ENCODE data around the gene ACSM4.
"Not testable (repeated sequence)": the region's sequence is repeated elsewhere in the genome, so short reads cannot be mapped to it uniquely, and the experiment has no call there.

The ACSM4 gene

DNA sequence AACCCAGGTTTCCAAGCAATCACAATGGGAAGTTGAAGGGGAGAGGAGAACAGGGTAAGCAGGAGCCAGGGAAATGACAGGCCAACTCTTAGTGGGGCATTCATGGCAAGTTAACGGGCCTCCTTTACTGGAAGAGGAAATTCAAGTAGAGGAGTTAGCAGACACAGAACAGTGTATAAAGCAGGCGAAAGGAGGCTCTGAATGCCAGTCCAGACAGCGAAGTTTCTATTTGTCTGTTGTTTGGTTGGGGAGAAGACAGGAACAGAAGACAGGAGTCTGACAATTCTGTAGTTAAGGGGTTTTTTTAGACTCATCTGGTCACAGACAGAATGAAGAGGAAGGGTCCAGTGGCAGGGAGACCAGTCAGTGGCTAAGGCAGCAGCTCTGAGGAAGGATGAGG, at the start of gene ACSM4:
TSS of gene ACSM4 (plus strand) at position 301 of the 400 bp plus-strand sequence. CDS start 260 bp downstream, outside the sequence.
- in situ Hi-C loops (cut with MboI; ENCODE audit: low sequenced_read_pairs) = no loop called here

GRCh38 chr12:7259060-7259459, 44.8 kb upstream of the ACSM4 start:
- in situ Hi-C loops (cut with MboI; ENCODE audit: low sequenced_read_pairs) = no loop called here

- in situ Hi-C loops (cut with MboI; ENCODE audit: low sequenced_read_pairs) = no loop called here
These were observed 39.3 kb upstream of the ACSM4 start for GRCh38 chr12:7264538-7264937.

- in situ Hi-C loops (cut with MboI; ENCODE audit: low sequenced_read_pairs) = no loop called here
These were observed 38.6 kb upstream of the ACSM4 start for GRCh38 chr12:7265251-7265650.

- in situ Hi-C loops (cut with MboI; ENCODE audit: low sequenced_read_pairs) = no loop called here
These were observed 34.6 kb upstream of the ACSM4 start for GRCh38 chr12:7269273-7269672.

DNA sequence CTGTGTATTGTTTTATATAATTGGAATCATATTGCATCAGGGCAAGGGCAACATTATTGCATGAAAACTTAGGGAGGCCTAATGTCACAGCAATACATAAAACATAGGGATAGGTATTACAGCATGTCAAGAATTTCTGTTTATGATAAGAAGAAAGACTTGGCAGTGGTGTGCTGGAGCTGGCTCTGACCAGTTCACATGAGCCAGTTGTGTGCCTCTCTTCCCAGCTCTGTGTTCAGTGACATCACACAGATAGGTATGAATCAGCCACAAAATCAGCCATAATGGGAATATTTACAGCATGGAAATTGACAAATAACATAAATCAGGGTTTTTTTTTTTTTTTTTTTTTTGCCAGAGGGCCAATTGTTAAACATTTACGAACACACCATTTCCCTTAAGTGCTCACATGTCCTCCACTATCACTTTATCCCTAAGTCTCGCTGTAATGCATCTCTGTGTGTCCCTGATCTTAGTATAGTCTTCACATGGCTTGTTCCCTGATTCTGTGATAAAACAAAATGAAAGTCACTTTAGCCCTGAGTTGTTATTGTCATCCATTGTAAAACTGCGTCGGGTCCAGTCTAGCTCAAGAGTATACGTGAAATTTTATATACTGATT, 31.9 kb upstream of the ACSM4 start:
- in situ Hi-C loops (cut with MboI; ENCODE audit: low sequenced_read_pairs) = no loop called here

DNA sequence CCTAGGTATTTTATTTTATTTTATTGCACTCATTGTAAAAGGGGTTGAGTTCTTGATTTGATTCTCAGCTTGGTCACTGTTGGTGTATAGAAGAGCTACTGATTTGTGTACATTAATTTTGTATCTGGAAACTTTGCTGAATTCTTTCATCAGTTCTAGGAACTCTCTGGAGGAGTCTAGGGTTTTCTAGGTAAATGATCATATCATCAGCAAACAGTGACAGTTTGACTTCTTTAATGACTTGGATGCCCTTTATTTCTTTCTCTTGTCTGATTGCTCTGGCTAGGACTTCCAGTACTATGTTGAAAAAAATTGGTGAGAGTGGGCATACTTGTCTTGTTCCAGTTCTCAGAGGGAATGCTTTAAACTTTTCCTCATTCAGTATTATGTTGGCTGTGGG, 28.4 kb upstream of the ACSM4 start:
- in situ Hi-C loops (cut with MboI; ENCODE audit: low sequenced_read_pairs) = not testable (repeated sequence)

GRCh38 chr12:7282844-7283243, 21.0 kb upstream of the ACSM4 start:
- in situ Hi-C loops (cut with MboI; ENCODE audit: low sequenced_read_pairs) = no loop called here

- in situ Hi-C loops (cut with MboI; ENCODE audit: low sequenced_read_pairs) = no loop called here
These were observed 14.1 kb upstream of the ACSM4 start for GRCh38 chr12:7289743-7290142.

- in situ Hi-C loops (cut with MboI; ENCODE audit: low sequenced_read_pairs) = not testable (repeated sequence)
These were observed 13.3 kb upstream of the ACSM4 start for GRCh38 chr12:7290588-7290987.

GRCh38 chr12:7292300-7292699, 11.6 kb upstream of the ACSM4 start:
- in situ Hi-C loops (cut with MboI; ENCODE audit: low sequenced_read_pairs) = no loop called here

DNA sequence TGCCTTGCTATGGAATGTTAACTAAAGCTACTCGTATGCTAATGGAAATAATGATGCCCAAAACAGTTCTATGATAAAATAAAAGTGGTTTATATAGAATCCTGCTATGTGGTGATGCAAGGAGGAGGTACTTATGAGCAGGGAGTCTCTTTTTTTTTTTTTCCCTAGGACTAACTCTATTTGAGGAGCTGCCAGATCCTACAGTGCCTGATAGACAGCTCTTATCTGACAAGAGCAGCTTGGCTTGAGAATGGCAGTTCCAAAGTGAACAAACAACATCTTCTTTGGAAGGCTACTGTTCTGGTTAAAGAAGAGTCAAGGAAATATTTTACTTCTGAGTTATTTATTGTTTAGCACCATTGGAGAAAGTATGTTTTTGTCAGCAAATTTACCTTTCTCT, 10.2 kb upstream of the ACSM4 start:
- in situ Hi-C loops (cut with MboI; ENCODE audit: low sequenced_read_pairs) = no loop called here

DNA sequence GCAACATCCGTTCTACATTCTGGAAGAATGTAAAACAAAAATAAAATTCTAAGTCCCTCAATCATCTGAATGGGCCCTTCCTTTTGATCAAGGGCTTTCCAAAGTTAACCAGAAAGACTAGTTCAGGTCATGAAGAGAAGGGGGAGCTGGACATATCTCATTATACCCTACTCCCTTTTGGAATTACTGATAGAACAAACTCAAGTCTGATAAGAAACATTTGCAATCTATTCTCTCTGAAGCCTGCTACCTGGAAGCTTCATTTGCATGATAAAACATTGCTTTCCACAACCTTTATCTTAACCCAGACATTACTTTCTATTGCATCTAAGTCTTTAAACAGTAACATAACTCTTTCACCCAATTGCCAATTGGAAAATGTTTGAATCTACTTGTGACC, 8.3 kb upstream of the ACSM4 start:
- in situ Hi-C loops (cut with MboI; ENCODE audit: low sequenced_read_pairs) = no loop called here

GRCh38 chr12:7297865-7298264, 6.0 kb upstream of the ACSM4 start:
- in situ Hi-C loops (cut with MboI; ENCODE audit: low sequenced_read_pairs) = no loop called here

DNA sequence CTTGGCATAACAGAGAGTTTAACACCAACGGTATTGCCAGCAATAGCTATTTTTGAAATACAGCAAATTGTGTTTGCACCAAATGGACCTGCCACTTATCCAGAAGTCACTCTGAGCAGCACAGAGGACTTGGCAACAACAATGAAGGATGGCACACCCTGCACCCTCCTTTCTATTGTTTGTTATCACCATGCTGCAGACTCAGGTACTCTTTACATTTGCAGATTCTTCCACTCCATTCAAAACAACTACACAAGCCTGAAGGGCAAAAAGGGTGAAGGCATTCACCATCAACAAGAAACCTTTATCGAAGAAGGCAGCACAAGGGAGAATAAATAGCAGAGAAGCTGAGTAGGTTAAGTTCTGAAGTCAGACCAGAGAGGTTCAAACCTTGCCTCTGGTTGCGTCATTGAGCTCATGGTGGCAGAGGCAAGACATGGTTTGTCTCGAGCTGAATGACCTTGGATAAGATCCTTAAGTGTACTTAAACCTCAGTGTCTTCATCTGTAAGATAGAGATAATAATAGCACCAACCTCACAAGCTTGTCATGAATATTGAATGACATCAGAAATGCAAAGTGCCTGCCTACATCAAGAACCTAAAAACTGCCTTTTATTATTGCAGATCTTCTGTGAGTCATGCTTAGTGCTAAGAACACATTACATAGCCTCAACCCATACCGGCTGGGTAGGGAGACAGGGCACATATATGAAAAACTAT, 1.4 kb upstream of the ACSM4 start:
- in situ Hi-C loops (cut with MboI; ENCODE audit: low sequenced_read_pairs) = no loop called here

- in situ Hi-C loops (cut with MboI; ENCODE audit: low sequenced_read_pairs) = no loop called here
These were observed 642 bp upstream of the ACSM4 start for GRCh38 chr12:7303230-7303629.

DNA sequence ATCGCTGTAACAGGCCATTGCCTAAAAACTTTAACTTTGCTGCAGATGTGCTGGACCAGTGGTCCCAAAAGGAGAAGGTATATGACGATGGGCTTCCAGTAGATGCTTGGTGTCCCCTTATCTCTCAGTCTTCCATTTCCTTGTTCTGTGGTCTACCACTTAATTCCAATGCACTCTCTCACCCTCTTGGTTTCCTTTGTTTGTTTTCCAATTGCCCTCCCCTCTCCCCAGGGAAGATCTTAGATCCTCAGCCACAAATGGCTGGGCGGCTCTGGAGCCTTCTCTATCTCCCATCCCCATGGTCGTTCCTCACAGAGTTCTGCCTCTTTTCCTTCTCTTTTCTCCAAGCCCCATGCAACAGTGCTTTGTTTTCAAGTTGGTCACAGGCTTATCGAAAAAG, 584 bp downstream of the ACSM4 start:
- in situ Hi-C loops (cut with MboI; ENCODE audit: low sequenced_read_pairs) = no loop called here

GRCh38 chr12:7310070-7310469, 6.2 kb downstream of the ACSM4 start:
- in situ Hi-C loops (cut with MboI; ENCODE audit: low sequenced_read_pairs) = no loop called here

DNA sequence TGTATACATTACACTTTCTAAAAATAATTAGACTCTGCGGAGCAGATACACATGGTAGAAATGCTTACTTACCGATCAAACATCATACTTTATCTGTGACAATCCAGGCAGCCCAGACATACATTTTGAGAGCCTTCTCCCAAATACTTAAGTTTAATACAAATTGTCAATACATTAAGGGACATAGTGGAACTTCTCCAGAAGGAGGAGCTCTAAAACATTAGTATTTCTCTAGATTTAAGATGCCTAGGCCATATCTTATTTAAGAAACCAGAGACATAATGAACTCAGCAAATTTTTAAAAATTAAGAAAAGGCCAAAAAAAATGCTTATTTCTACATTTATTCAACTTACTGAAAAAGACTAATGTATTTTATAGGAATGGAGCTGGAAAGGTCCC, 16.1 kb downstream of the ACSM4 start:
- in situ Hi-C loops (cut with MboI; ENCODE audit: low sequenced_read_pairs) = no loop called here

GRCh38 chr12:7321624-7322023, 17.8 kb downstream of the ACSM4 start:
- in situ Hi-C loops (cut with MboI; ENCODE audit: low sequenced_read_pairs) = no loop called here

DNA sequence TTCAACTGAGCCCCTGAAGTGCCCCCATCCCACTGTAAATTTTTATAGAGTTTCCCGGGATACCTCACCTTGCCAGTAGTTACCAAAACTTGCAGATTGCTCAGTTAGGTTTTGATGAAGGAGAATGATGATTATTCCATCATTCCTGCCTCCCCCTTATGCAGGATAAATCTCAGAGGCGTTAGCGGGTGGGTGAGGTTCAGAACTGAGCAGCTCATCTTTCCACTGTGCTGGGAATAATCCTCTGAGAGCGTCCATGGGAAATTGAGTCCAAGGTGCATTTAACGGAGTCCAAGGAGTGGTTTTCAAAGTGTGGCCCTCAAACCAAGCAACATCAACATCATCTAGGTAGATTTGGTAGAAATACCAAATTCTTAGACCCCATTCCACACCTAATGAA, 18.7 kb downstream of the ACSM4 start:
- in situ Hi-C loops (cut with MboI; ENCODE audit: low sequenced_read_pairs) = no loop called here

GRCh38 chr12:7324176-7324575, 20.3 kb downstream of the ACSM4 start:
- in situ Hi-C loops (cut with MboI; ENCODE audit: low sequenced_read_pairs) = no loop called here

- in situ Hi-C loops (cut with MboI; ENCODE audit: low sequenced_read_pairs) = no loop called here
These were observed 24.0 kb downstream of the ACSM4 start for GRCh38 chr12:7327918-7328317.
